ENCODE measurements around the gene APOL6.
"Not testable (repeated sequence)": the region's sequence is repeated elsewhere in the genome, so short reads cannot be mapped to it uniquely, and the experiment has no call there.

APOL6 gene

GRCh38 chr22:35687461-35687860, 39.2 kb downstream of the APOL6 start:
- Mint-ChIP-seq H3K4me3 (no peak overlapping the region), H3K4me1 (peaks cover 13% of the 10 kb centered on the region), H3K27ac (no peak overlapping the region), H3K27me3 (ENCODE audit: low read depth, poor library complexity) (peaks cover 22% of the 10 kb centered on the region), H3K36me3 (ENCODE audit: low read depth) (no peaks in the 10 kb centered on the region), H3K9me3 (peaks cover 6% of the 10 kb centered on the region)
- TF ChIP-seq, protein P1, sequence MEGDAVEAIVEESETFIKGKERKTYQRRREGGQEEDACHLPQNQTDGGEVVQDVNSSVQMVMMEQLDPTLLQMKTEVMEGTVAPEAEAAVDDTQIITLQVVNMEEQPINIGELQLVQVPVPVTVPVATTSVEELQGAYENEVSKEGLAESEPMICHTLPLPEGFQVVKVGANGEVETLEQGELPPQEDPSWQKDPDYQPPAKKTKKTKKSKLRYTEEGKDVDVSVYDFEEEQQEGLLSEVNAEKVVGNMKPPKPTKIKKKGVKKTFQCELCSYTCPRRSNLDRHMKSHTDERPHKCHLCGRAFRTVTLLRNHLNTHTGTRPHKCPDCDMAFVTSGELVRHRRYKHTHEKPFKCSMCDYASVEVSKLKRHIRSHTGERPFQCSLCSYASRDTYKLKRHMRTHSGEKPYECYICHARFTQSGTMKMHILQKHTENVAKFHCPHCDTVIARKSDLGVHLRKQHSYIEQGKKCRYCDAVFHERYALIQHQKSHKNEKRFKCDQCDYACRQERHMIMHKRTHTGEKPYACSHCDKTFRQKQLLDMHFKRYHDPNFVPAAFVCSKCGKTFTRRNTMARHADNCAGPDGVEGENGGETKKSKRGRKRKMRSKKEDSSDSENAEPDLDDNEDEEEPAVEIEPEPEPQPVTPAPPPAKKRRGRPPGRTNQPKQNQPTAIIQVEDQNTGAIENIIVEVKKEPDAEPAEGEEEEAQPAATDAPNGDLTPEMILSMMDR (IDR thresholded peaks at IDR 0.05), result no peak
- no peak for DNase-seq

DNA sequence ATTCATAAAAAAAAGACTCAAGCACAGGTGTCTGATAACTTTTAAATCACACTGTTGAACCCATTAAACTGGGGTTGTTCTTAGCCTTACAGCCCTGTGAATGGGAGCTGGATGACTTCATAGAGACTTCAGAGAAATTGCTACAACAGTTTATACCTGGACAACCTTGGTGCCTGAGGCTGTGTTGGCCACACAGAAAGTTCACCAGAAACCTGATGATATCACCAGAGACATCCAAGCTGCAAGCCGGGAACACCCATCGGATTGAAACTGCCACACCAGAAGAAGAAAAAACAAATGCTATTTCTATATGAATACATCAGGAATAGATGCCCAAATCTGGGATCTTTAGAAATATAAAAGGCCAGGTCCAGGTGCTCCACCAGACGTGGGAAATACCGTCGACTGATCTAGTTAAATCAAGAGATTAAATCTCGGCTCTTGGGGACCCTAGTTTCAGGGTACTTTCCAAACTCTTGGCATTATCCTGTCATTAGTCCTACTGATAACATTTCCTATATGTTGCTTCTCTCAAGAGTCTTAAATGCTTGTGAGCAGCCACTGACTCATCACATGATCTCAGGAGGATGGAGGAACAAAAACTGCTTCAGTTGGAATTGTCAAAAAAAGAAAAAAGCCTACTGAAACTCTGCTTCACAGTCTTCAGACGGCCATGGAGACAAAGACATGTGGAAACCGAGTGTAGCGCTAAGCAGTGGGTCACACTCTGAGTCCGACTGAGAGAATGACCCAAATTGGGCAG, 40.8 kb downstream of the APOL6 start:
- Mint-ChIP-seq H3K4me3 (no peak overlapping the region), H3K9me3 (peaks cover 3% of the 10 kb centered on the region), H3K4me1 (peaks cover 13% of the 10 kb centered on the region), H3K27me3 (ENCODE audit: low read depth, poor library complexity) (peaks cover 33% of the 10 kb centered on the region), H3K27ac (peak overlapping the region; percentile 25), H3K36me3 (ENCODE audit: low read depth) (no peaks in the 10 kb centered on the region)
- TF ChIP-seq, protein P1 (IDR thresholded peaks at IDR 0.05), result no peak
- no peak for DNase-seq

- Mint-ChIP-seq H3K27ac (no peak overlapping the region), H3K4me3 (no peak overlapping the region), H3K36me3 (ENCODE audit: low read depth) (no peaks in the 10 kb centered on the region), H3K27me3 (ENCODE audit: low read depth, poor library complexity) (peaks cover 33% of the 10 kb centered on the region), H3K9me3 (peaks cover 3% of the 10 kb centered on the region), H3K4me1 (peaks cover 13% of the 10 kb centered on the region)
- TF ChIP-seq, protein P1 (IDR thresholded peaks at IDR 0.05), result no peak
- DNase-seq, result no peak
These were observed 41.8 kb downstream of the APOL6 start for GRCh38 chr22:35690001-35690400.

DNA sequence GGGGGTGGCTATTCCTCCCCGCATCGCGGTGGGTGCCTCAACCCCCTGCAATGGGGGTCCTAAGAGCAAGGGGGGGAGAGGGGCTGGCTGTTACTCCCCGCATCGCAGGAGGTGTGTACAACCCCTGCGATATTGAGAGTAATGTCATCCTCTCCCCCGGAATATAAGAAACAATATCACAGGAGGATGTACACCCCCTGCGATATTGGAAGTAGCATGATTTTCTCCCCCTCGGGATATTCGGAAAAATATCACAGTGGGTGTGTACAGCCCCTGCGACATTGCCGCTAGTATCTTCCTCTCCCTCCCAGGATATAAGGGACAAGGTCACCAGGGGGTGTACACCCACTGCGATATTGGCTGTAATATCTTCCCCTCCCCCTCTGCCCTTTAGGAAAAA, 47.0 kb downstream of the APOL6 start:
- H3K4me1 Mint-ChIP-seq, result no peaks in the 10 kb centered on the region
- peaks cover 8% of the 10 kb centered on the region for H3K9me3 Mint-ChIP-seq
- TF ChIP-seq, protein P1 (IDR thresholded peaks at IDR 0.05), result no peak
- no peaks in the 10 kb centered on the region for H3K36me3 Mint-ChIP-seq (ENCODE audit: low read depth)
- no peak overlapping the region for H3K4me3 Mint-ChIP-seq
- peaks cover 32% of the 10 kb centered on the region for H3K27me3 Mint-ChIP-seq (ENCODE audit: low read depth, poor library complexity)
- no peak overlapping the region for H3K27ac Mint-ChIP-seq
- no peak for DNase-seq

DNA sequence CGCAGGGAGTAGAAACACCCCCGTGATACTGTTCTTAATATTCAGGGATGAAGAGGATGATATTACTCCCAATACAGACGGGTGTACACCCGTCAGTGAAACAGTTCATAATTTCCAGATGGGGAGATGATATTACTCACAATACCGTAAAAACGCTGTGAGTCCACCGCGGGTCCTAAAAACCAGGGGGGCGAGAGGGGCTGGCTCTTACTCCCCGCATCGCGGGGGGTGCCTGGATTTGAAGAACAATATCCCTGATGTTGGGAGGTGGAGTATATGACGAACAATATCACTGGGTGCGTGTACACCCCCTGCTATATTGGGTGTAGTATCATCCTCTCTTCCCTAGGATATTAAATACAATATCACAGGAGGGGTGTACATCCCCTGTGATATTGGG, 48.9 kb downstream of the APOL6 start:
- TF ChIP-seq, protein P1 (IDR thresholded peaks at IDR 0.05), result no peak
- peaks cover 37% of the 10 kb centered on the region for H3K27me3 Mint-ChIP-seq (ENCODE audit: low read depth, poor library complexity)
- DNase-seq, result no peak
- H3K4me3 Mint-ChIP-seq, result no peak overlapping the region
- H3K36me3 Mint-ChIP-seq (ENCODE audit: low read depth), result no peaks in the 10 kb centered on the region
- peaks cover 8% of the 10 kb centered on the region for H3K9me3 Mint-ChIP-seq
- H3K27ac Mint-ChIP-seq, result no peak overlapping the region
- H3K4me1 Mint-ChIP-seq, result no peaks in the 10 kb centered on the region

GRCh38 chr22:35699852-35700251, 51.6 kb downstream of the APOL6 start:
- not testable (repeated sequence) for H3K4me1 Mint-ChIP-seq; H3K9me3 Mint-ChIP-seq; DNase-seq; H3K36me3 Mint-ChIP-seq (ENCODE audit: low read depth); H3K27ac Mint-ChIP-seq; H3K4me3 Mint-ChIP-seq
- H3K27me3 Mint-ChIP-seq (ENCODE audit: low read depth, poor library complexity), result peaks cover 30% of the 10 kb centered on the region
